ENCODE results near the gene CENPB. TPM values are rescaled to one million over a fixed set of nuclear protein-coding genes. Genes with fewer than 3 reads are reported as not detected.

Gene CENPB
- total RNA-seq, 1 donor: 87.7 TPM

DNA sequence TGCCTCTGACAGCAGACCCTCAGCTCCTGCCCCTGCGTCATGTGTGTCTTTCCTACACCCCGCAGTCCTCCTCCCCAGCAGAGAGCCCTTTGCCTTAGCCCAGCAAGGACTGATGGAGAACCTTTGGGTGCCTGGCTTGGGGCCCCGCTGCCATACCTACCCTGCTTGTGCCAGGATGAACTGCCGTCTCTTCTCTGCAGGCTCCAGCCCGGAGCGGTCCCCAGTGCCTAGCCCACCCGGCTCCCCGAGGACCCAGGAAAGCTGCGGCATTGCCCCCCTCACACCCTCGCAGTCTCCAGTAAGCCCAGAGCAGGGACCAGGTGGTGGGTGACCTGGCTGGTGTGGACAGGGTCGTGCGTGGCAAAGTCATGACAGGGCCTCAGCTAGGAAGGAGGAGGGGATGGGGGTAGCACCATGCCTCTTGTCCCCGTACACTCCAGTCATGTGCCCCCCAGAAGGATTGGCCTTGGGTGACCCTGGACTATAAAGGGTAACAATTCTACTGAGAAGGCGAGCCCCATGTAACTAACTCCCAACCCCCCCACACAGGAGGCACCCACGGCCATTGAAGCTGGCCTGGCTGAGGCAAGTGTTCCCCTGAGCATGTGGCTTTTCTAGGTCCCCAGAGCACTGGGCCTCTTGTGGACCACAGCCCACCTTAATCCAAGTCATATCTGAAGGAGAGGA lies 45.8 kb downstream of the CENPB start:
- no peak overlapping the region for H3K4me3 ChIP-seq (ENCODE audit: low read depth, low read length)
- TF ChIP-seq, protein P1, sequence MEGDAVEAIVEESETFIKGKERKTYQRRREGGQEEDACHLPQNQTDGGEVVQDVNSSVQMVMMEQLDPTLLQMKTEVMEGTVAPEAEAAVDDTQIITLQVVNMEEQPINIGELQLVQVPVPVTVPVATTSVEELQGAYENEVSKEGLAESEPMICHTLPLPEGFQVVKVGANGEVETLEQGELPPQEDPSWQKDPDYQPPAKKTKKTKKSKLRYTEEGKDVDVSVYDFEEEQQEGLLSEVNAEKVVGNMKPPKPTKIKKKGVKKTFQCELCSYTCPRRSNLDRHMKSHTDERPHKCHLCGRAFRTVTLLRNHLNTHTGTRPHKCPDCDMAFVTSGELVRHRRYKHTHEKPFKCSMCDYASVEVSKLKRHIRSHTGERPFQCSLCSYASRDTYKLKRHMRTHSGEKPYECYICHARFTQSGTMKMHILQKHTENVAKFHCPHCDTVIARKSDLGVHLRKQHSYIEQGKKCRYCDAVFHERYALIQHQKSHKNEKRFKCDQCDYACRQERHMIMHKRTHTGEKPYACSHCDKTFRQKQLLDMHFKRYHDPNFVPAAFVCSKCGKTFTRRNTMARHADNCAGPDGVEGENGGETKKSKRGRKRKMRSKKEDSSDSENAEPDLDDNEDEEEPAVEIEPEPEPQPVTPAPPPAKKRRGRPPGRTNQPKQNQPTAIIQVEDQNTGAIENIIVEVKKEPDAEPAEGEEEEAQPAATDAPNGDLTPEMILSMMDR (IDR thresholded peaks at IDR 0.05; ENCODE audit: insufficient read depth, low read depth, low read length): no peak
- DNase-seq (ENCODE audit: low read depth): no peak

DNA sequence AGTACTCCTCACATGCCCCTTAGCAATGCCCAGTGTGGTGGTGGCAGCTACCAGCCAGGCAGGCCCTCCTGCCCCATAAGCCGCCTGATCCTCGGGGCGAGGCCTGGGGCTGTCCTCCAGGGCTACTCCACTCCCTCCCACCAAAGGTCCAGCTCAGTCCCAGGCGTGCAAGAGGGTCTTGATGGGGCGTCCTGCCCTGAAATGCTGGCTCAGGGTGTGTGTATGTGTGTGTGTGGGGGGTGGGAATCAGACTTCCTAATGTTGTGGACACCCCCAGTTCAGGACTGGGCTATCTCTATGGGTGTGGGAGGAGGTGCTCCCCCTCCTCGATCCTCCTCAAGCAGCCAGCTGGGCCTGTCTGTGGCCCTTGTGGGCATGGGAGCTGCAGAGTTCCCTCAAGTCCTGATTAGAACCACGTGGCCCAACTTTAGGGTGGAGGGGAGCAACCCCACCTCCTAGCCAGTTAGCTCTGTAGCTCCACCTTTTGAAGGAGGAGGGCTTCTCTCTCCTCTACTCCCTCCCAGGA lies 46.6 kb downstream of the CENPB start:
- H3K4me3 ChIP-seq (ENCODE audit: low read depth, low read length): no peak overlapping the region
- no peak for DNase-seq (ENCODE audit: low read depth)
- TF ChIP-seq, protein P1 (IDR thresholded peaks at IDR 0.05; ENCODE audit: insufficient read depth, low read depth, low read length): no peak

DNA sequence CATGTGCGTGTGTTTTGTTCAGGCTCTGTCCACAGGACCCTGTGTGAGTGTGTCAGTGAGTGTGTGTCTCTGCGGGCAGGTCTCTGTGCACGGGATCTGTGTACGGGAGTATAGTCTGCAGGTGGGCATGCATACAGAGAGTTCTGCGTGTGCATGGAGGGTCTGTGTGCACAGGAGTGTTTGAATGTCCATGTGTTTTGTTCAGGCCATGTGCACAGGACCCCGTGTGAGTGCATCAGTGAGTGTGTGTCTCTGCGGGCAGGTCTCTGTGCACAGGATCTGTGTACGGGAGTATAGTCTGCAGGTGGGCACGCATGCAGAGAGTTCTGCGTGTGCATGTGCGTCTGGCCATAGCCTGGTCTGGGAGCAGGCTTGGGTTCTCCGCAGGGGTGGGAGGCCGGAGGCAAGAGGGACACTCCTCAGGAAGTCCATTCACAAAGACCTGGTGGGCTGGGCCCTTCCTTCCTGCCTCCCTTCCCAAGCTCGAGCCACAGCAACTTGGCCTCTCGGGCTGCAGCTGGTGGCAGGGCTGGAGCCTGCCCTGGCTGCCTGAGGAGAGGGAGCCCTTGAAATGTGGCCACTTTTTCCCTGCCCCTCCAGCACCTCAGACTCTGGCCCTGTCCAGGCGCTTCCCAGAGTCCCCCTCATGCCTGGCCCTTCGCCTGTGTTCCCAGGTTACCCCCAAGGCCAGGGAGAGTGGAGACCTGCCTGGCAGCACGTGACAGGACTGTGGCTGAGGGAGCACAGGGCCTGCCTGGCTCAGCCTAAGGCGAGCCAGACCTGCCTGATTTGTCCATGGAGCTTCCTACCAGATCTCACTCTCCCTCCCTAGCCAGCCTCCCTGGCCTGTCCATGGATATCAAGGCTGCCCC lies 47.2 kb downstream of the CENPB start:
- TF ChIP-seq, protein P1 (IDR thresholded peaks at IDR 0.05; ENCODE audit: insufficient read depth, low read depth, low read length): no peak
- DNase-seq (ENCODE audit: low read depth): no peak
- no peak overlapping the region for H3K4me3 ChIP-seq (ENCODE audit: low read depth, low read length)

DNA sequence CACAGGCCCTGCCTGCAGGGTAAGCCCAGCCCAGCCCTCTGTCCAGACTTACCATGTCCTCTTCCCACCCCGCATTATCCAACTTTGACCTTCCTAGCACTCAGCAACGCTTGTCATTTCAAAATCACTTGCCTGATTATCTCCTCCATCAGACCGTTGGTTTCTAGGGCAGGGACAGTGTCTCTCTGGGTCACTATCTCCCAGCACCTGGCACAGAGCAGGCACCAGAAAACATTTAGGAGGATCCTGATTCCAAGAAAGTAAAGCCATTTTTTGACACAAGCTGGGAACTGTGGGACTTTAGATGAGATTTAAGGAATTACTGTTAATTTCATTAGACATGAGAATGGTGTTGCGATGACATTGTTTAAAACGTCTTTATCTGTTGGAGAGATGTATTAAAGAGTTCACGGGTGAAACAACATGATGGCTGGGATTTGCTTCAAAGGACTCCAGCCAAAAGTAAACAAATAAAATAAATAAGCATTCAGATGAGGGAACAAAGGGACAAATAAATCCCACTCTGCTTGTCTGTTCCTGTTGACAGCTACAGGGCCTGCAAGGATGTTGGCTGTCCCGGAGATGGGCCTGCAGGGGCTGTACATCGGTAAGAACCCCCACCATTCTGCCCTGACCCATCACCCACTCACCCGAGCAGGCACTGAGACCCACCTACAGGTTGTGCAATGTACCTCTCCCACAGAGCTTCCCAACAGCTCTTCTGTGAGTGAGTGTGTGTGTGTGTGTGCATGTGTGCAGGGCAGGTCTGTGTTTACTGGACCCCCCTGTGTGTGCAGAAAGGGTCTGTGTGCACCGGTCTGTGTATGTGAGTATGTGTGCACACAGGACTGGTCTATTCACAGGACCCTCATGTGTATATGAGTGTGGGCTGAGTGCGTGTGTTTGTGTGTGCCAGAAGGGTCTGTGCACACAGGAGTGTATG lies 48.2 kb downstream of the CENPB start:
- no peak for DNase-seq (ENCODE audit: low read depth)
- TF ChIP-seq, protein P1 (IDR thresholded peaks at IDR 0.05; ENCODE audit: insufficient read depth, low read depth, low read length): no peak
- no peak overlapping the region for H3K4me3 ChIP-seq (ENCODE audit: low read depth, low read length)

DNA sequence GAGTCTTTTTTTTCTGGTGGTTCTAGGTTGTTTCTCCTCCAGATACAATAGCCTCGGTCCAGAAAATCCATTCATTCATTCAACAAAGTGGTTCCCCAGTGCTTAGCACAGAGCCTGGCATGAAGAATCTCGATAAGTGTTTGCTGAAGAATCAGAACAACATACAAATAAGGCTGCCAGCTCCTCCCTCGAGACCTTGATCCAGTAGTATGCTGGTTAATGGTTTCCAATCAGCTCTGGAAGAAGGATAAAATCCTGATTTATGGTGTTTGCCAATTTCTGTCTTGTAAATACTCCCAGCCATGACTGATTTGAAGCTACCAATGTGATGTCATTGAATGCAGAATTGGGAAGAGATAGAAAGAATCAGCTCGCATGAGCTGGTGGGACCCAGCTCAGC lies 50.8 kb downstream of the CENPB start:
- no peak overlapping the region for H3K4me3 ChIP-seq (ENCODE audit: low read depth, low read length)
- TF ChIP-seq, protein P1 (IDR thresholded peaks at IDR 0.05; ENCODE audit: insufficient read depth, low read depth, low read length): no peak
- DNase-seq (ENCODE audit: low read depth): no peak

All from fibroblast of villous mesenchyme (primary cell).